GM18858 (cell line): ENCODE data around the gene TRPV5.

Experiments used
- ATAC-seq: cut with Tn5 transposase; IDR thresholded peaks from one replicate; pipeline ENCODE4 v1.9.1; 2021; ENCODE audit not compliant: unreplicated experiment

Gene TRPV5

DNA sequence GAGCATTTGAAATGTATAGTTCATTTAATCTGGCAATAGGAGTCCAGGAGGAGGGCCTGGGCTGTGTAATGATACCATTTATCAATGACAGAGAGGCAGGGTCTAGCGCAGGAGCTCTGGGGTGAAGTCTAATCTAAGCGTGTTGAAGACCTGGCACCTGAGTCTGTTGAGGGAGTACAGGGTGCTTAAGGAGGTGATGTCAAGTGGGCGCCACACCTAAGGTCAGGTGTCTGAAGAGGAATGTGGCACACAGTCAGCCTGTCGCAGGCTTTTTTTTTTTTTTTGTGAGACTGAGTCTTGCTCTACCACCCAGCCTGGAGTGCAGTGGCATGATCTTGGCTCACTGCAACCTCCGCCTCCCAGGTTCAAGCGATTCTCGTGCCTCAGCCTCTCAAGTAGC is 8.0 kb upstream of the TRPV5 start:
- no peak for ATAC-seq

GRCh38 chr7:142940966-142941535 is 7.5 kb upstream of the TRPV5 start:
- no peak for ATAC-seq

- ATAC-seq: no peak
Observed at GRCh38 chr7:142939226-142939910, 5.8 kb upstream of the TRPV5 start, which contains the start of gene LLCFC1. LLCFC1 (plus strand) TSS chr7:142939484; CDS start chr7:142939622, 138 bp downstream.

DNA sequence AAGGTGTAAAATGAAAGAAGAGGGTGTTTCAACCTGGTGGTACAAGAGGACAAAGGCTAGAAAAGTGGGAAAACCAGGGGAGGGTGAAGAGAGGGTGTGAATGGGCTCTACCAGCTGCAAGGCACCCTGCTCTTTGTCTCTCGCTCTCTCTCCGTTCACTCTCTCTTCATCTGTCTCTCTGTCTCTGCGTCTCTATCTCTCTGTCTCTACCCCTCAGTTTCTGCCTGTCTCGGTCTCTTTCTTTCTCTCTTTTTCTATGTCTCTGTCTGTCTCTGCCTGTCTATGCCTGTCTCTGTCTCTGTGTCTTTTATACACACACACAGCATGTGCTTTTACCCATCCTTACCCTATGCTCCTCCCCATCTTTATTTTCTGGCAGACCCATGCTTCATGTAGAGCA is 5.1 kb upstream of the TRPV5 start:
- ATAC-seq: no peak

DNA sequence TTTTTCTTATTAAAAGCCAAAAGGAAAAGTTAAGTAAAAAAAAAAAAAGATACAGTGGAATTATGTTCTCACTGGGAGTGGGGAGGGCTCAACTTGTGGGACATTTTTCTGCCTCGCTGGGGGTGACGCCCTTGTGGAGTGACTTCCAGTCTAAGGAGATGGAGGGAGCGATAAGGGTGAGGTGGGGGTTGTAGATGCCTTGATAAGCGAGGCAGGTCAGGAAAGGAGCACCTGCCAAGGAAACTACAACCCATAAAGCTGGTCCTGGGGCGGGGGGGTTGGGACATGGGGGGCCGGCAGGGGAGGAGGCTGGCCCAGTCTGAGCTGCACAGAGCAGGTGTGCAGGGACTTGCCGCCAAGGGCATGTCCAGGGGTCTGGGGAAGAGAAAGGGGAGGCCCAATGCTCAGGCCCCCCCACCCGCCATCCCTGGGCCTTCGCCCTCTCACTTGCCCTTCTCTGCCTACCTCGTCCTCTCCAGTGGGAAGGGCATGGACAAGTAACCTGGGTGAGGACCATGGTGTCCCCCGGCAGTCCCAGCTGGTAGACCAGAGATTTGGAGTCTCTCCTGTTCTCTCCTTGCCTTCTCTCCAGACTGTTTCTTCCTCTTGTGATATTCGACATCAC is 2.5 kb upstream of the TRPV5 start:
- no peak for ATAC-seq

DNA sequence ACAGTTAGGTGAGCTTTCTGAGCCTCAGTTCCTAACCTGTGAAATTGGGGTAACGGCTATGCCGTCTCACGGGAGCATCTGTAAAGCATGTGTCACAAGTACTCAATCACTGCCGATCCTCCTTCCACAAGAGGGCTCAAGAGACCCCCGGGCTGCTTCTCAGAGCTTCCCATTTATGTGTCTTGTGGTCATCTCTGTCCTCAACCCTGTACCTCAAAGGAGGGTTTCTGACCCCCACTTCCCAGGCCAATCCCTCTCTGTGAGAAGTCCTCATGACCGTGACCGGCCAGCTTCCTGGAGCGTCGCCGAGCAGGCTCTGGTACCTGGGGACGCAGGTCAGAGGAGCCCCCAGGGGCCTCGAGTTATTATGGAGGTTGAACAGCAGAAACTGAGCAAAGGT is 510 bp upstream of the TRPV5 start:
- ATAC-seq: no peak

- no peak for ATAC-seq
Observed at GRCh38 chr7:142933092-142933475, 462 bp downstream of the TRPV5 start.

- no peak for ATAC-seq
Observed at GRCh38 chr7:142932386-142933091, 1.0 kb downstream of the TRPV5 start.

- no peak for ATAC-seq
Observed at GRCh38 chr7:142930126-142930730, 3.3 kb downstream of the TRPV5 start.

DNA sequence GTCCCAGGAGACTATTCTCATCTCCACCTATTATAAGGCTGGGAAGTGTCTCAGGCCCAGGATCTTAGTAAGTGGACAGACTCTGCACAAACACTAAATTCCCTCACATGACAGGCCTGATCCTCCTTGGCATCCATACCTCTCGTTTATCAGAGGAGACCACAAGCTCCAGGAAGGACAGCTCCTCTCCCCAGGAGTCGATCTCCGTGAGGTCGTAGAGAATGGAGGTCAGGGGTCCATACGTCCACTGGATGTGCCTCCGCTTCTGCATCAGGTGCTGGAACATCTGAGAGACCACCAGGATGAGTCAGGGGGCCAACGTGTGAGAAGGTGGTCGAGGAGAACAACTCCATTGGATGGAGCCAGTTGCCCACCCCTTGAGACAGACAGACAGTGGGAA is 5.6 kb downstream of the TRPV5 start:
- no peak for ATAC-seq

DNA sequence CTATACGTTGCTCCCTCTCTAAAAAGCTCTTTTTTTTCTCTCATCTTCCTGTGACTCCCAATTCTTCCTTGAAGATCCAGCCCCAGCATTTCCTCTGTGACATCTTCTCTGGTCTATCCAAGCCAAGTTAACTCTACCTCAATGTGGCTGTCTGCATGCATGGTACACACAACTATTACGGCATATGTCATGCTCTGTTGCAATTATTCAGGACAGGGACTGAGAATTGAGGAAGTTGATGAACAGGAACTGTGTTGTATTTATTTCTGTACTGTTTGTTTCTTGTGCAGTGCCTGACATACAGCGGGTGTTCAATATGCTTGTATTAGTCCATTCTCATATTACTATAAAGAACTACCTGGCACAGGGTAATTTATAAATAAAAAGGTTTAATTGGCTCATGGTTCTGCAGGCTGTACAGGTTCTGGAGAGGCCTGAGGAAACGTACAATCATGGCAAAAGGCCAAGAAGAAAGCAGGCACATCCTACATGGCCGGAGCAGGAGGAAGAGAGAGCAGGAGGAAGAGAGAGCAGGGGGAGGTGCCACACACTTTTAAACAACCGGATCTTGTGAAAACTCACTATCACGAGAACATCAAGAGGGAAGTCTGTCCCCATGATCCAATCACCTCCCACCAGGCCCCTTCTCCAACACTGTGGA is 6.3 kb downstream of the TRPV5 start:
- no peak for ATAC-seq

DNA sequence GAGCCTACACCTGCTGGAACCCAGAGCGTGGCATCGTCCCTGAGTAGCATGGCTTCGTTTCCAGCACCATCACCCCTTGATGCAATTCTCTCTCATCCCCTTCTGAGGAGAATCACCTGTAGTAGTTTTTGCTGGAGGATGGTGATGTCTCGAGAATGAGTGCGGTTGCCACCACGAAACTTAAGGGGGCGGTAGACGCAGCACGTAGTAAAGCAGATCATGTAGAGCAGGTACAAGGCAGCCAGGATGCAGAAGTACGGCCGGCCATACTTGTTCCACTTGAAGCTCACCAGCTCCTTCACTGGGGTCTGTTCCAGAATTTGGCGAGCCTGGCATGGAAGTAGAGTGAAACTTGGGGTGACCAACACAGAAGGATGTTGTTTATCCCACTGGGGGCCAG is 8.1 kb downstream of the TRPV5 start:
- ATAC-seq: no peak

- no peak for ATAC-seq
Observed at GRCh38 chr7:142923391-142923790, 10.2 kb downstream of the TRPV5 start.

DNA sequence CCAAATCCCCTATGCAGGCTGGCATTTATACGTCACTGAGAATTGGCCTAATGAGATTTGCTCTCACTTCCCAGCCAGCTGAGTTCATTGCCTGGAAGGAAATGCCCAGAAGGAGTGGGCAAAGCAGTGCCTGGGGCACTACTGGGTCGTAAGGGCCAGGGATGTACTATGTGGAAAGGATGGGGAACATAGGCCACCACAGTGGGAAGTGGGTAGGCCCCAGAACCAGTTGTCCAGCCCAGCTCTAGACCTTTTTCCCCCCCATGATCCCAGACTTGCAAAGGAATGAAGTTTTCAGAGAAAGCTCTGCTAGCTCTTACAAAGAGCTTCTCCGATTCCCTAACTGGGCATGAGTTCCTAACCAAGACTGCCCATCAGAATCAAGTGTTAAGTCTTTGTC is 13.9 kb downstream of the TRPV5 start:
- no peak for ATAC-seq

DNA sequence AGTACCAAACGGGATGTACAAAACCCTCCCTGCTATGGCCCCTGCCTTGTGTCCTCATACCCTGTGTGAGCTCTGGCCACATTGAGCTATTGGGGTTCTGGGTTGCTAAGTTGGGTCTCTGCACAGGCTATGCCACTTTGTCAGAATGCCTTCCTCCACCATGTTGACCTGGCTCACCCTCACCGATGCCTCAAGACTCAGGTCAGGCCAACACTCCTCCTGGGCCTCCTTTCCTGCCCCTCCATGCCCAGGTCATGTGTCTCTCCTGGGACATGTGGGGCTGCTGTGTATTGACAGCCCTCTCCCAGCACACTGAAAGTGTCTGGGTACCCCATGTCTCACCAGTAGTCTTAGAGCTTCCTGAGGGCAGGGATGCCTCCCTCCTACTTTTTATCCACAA is 14.6 kb downstream of the TRPV5 start:
- ATAC-seq: no peak

DNA sequence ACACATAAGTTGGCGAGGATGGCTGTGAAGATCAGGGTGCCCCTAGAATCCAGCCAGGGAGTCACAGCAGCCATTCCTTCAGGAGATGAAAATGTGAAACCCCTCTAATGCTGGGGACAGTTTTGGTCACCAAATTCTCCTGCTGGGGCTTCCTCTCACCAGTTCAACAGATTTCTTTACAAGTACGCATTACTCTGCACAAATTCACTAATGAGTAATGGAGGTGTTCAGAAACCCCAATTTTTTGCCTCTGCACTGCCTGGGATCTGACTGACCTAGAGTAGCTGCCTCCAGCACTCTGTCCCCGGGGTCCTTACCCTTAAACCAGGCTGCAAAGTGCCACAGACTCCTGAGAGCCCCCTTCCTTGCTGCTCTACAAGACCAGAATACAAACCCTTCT is 16.1 kb downstream of the TRPV5 start:
- ATAC-seq: no peak

DNA sequence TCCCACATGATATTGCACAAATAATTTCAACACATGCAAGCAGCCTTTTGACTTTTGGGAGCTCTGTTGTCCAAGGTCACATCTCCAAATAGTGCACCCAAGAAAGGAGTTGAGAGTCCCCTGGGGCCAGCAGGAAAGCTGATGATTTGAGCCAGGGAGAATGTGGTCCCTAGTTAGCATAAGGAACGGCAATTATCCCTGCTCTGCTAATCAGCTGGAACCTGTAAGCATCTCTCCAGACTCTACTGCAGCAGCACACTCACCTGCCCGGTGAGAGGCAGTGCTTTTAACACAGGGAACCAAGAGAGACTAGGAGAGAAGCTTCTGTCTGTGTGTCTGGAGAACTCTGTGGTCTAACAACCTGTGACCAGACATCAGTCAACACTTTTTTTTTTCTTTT is 17.0 kb downstream of the TRPV5 start:
- ATAC-seq: no peak

- no peak for ATAC-seq
Observed at GRCh38 chr7:142915315-142915714, 18.2 kb downstream of the TRPV5 start.

DNA sequence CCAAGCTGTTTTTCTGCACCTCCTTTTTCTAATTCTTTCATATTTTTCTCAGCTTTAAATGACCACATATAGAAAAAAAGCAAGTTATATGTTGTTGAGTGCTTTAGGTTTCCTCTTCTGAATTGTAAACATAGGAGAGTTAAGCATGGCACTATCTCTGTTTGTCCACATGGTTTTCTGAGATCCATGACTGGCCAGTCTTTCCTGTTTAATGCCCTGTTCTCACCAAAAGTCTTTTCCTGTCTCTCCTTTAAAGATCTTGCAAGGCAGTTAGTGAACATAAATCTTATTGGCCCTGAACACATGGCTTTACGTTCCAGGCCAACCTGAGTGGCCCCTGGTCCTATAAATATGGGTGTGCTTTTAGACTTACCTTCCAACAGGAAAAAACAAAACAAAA is 19.4 kb downstream of the TRPV5 start:
- no peak for ATAC-seq

DNA sequence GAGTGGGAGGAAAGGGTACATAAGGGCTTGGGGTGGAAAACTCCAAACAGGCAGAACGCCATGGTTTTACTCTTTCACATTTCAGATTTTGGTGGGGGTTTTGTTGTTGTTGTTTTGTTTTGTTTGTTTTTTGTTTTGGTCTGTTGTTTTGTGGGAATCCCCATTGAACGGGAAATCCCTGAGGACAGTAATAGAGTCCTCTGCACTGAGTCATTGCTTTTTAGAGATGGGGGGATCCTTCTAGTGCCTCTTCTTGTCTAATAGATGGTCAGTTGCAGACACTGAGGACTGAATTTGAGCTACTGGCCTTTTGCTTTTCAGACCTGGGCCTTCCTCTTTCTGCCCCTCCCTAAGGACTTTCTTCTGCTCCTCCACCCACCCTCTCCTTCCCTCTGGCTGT is 20.0 kb downstream of the TRPV5 start:
- ATAC-seq: no peak

DNA sequence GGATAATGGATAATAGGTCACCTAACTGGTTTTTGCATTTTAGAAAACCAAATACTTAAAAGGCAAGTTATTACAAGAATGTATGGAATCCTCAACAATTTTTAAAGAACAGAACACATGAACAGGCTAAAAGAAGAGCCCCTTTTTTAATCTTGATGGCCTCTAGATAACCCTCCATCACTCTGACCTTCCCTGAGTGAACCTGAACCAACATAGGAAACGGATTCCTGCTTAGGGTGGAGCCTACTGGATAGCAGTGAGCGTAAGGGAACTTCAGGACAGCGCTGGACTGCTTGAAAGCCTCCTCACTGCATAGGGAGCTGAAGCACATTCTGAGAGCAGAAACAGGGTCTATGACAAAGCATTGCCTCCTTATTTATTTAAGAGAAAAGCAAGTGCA is 20.5 kb downstream of the TRPV5 start:
- no peak for ATAC-seq
